Thyroid gland (tissue), 4 donors: ENCODE results near the gene MYH14.

Experiments used
- POLR2A ChIP-seq, 2 donors: fragments of 450-650 bp; IDR thresholded peaks; one replicate each; pipeline ENCODE4 v1.6.1; 2017; ENCODE audit warnings: antibody characterized with exemption in 2 of 2, mild to moderate bottlenecking in 2 of 2, moderate library complexity in 1 of 2
- TF ChIP-seq, protein P1 (sequence below), 6 experiments: fragments of 200-600 bp in 3 of 6; fragments of 450-650 bp in 3 of 6; sonication (generic) in 3 of 6; IDR thresholded peaks; one replicate each; pipeline ENCODE4 v1.5.1; 2016 to 2019; ENCODE audit warnings: antibody characterized with exemption in 6 of 6, mild to moderate bottlenecking in 2 of 6, inconsistent platforms in 1 of 6, moderate library complexity in 1 of 6

- TF ChIP-seq, protein P1, sequence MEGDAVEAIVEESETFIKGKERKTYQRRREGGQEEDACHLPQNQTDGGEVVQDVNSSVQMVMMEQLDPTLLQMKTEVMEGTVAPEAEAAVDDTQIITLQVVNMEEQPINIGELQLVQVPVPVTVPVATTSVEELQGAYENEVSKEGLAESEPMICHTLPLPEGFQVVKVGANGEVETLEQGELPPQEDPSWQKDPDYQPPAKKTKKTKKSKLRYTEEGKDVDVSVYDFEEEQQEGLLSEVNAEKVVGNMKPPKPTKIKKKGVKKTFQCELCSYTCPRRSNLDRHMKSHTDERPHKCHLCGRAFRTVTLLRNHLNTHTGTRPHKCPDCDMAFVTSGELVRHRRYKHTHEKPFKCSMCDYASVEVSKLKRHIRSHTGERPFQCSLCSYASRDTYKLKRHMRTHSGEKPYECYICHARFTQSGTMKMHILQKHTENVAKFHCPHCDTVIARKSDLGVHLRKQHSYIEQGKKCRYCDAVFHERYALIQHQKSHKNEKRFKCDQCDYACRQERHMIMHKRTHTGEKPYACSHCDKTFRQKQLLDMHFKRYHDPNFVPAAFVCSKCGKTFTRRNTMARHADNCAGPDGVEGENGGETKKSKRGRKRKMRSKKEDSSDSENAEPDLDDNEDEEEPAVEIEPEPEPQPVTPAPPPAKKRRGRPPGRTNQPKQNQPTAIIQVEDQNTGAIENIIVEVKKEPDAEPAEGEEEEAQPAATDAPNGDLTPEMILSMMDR (IDR thresholded peaks at IDR 0.05), result no peak
- no peak for TF ChIP-seq POLR2A (IDR thresholded peaks at IDR 0.05)
Observed at GRCh38 chr19:50252887-50253268, 49.5 kb downstream of the MYH14 start.
